OCI-LY1 (cell line): Measurements from ENCODE around the gene ARHGEF25.
"Not testable (repeated sequence)": the region's sequence is repeated elsewhere in the genome, so short reads cannot be mapped to it uniquely, and the experiment has no call there.

Experiments used
- EZH2 ChIP-seq: fragments of 200-600 bp; sonication (generic), shearing (Covaris generic); IDR thresholded peaks from 2 replicates; pipeline ENCODE4 v1.8.0; 2017; ENCODE audit warnings: borderline replicate concordance, mixed run types, mild to moderate bottlenecking, antibody characterized with exemption, low read length, moderate library complexity, mixed read lengths
- TF ChIP-seq, protein P1 (sequence below): fragments of 200-600 bp; sonication (generic), shearing (Covaris generic); IDR thresholded peaks from 2 replicates; pipeline ENCODE4 v1.5.1; 2017; ENCODE audit warnings: mild to moderate bottlenecking, antibody characterized with exemption, low read length, moderate library complexity, mixed read lengths

DNA sequence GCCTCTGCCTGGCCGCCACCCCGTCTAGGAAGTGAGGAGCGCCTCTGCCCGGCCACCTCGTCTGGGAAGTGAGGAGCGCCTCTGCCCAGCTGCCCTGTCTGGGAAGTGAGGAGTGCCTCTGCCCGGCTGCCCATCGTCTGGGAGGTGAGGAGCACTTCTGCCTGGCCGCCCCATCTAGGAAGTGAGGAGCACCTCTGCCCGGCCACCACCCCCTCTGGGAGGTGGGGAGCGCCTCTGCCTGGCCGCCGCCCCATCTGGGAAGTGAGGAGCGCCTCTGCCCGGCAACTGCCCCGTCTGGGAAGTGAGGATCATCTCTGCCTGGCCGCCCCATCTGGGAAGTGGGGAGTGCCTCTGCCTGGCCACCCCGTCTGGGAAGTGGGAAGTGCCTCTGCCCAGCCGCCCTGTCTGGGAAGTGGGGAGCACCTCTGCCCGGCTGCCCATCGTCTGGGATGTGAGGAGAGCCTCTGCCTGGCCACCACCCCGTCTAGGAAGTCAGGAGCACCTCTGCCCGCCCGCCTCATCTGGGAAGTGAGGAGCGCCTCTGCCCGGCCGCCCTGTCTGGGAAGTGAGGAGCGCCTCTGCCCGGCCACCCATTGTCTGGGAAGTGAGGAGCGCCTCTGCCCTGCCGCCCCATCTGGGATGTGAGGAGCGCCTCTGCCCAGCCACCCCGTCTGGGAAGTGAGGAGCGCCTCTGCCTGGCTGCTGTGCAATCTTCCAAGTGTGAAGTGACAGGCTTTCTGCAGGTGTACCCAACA, 54.0 kb downstream of the ARHGEF25 start:
- TF ChIP-seq, protein P1, sequence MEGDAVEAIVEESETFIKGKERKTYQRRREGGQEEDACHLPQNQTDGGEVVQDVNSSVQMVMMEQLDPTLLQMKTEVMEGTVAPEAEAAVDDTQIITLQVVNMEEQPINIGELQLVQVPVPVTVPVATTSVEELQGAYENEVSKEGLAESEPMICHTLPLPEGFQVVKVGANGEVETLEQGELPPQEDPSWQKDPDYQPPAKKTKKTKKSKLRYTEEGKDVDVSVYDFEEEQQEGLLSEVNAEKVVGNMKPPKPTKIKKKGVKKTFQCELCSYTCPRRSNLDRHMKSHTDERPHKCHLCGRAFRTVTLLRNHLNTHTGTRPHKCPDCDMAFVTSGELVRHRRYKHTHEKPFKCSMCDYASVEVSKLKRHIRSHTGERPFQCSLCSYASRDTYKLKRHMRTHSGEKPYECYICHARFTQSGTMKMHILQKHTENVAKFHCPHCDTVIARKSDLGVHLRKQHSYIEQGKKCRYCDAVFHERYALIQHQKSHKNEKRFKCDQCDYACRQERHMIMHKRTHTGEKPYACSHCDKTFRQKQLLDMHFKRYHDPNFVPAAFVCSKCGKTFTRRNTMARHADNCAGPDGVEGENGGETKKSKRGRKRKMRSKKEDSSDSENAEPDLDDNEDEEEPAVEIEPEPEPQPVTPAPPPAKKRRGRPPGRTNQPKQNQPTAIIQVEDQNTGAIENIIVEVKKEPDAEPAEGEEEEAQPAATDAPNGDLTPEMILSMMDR: not testable (repeated sequence)
- TF ChIP-seq EZH2: not testable (repeated sequence)
